Keratinocyte (primary cell): ENCODE measurements around the gene UBE2F.
"Not testable (repeated sequence)": the region's sequence is repeated elsewhere in the genome, so short reads cannot be mapped to it uniquely, and the experiment has no call there.

Experiments
- EZH2 ChIP-seq: IDR thresholded peaks from one replicate; pipeline ENCODE4 v1.6.1; 2012; ENCODE audit warnings: inconsistent platforms, mild to moderate bottlenecking, low read length, moderate library complexity
- TF ChIP-seq, protein P1 (sequence below), 3 experiments: IDR thresholded peaks in 1 of 3; conservative IDR thresholded peaks in 1 of 3; optimal IDR thresholded peaks in 1 of 3; 2 replicates in 2 of 3; 3 replicates in 1 of 3; pipeline versions ENCODE3 to v1.5.1; 2011; ENCODE audit warnings: low read length in 3 of 3, mild to moderate bottlenecking in 3 of 3, moderate library complexity in 2 of 3, control low read depth in 1 of 3, inconsistent platforms in 1 of 3; ENCODE audit not compliant: insufficient read depth in 2 of 3; ENCODE audit errors: extremely low read depth in 1 of 3

DNA sequence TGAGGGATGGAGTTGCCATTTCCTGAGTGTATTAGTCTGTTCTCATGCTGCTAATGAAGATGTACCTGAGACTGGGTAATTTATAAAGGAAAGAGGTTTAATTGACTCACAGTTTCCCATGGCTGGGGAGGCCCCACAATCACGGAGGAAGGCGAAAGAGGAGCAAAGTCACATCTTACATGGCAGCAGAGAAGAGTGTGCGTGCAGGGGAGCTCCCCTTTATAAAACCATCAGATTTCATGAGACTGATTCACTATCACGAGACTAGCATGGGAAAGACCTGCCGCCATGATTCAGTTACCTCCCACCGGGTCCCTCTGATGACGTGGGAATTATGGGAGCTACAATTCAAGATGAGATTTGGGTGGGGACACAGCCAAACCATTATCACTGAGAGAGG is 99.9 kb downstream of the UBE2F start:
- TF ChIP-seq, protein P1, sequence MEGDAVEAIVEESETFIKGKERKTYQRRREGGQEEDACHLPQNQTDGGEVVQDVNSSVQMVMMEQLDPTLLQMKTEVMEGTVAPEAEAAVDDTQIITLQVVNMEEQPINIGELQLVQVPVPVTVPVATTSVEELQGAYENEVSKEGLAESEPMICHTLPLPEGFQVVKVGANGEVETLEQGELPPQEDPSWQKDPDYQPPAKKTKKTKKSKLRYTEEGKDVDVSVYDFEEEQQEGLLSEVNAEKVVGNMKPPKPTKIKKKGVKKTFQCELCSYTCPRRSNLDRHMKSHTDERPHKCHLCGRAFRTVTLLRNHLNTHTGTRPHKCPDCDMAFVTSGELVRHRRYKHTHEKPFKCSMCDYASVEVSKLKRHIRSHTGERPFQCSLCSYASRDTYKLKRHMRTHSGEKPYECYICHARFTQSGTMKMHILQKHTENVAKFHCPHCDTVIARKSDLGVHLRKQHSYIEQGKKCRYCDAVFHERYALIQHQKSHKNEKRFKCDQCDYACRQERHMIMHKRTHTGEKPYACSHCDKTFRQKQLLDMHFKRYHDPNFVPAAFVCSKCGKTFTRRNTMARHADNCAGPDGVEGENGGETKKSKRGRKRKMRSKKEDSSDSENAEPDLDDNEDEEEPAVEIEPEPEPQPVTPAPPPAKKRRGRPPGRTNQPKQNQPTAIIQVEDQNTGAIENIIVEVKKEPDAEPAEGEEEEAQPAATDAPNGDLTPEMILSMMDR (optimal IDR thresholded peaks at IDR 0.05 in 1 of 3, IDR thresholded peaks at IDR 0.05 in 1 of 3, conservative IDR thresholded peaks at IDR 0.05 in 1 of 3; ENCODE audit: extremely low read depth in 1 of 3, insufficient read depth in 2 of 3, low read length in 3 of 3) = not testable (repeated sequence)
- not testable (repeated sequence) for TF ChIP-seq EZH2
